Fibroblast of lung (primary cell): ENCODE data around the gene UCP2. TPM values are rescaled to one million over a fixed set of nuclear protein-coding genes. Genes with fewer than 3 reads are reported as not detected.

ENCODE experiments used
- DNase-seq, 2 donors: peaks; one replicate each; pipeline versions ENCODE4 v3.0.0 to v3.0.0-alpha.2; 2010; ENCODE audit warnings: low read depth in 2 of 2
- H2AFZ ChIP-seq: 2 replicates; pipeline ENCODE4 v1.5.1; 2012; ENCODE audit warnings: low read length, control low read depth, inconsistent platforms
- H3K27ac ChIP-seq: 2 replicates; pipeline ENCODE4 v1.5.1; 2011; ENCODE audit warnings: low read length, control low read depth; ENCODE audit not compliant: insufficient read depth
- H3K27me3 ChIP-seq: 2 replicates; pipeline ENCODE4 v1.5.1; 2011; ENCODE audit warnings: mild to moderate bottlenecking, low read length; ENCODE audit not compliant: control insufficient read depth, insufficient read depth
- H3K36me3 ChIP-seq: 2 replicates; pipeline ENCODE4 v1.5.1; 2011; ENCODE audit warnings: low read length; ENCODE audit not compliant: control insufficient read depth, insufficient read depth
- H3K4me1 ChIP-seq: 2 replicates; pipeline ENCODE4 v1.5.1; 2011; ENCODE audit warnings: low read length; ENCODE audit not compliant: control insufficient read depth, insufficient read depth; ENCODE audit errors: extremely low read depth
- H3K4me2 ChIP-seq: 2 replicates; pipeline ENCODE4 v1.5.1; 2011; ENCODE audit warnings: low read length, control low read depth; ENCODE audit not compliant: insufficient read depth; ENCODE audit errors: extremely low read depth
- H3K4me3 ChIP-seq, 4 experiments: fragments of 200-600 bp in 1 of 4; sonication (generic) in 1 of 4; replicated peaks in 1 of 4; 2 replicates each; pipeline ENCODE4 v1.5.1; 2011 to 2016; ENCODE audit warnings: low read length in 4 of 4, low read depth in 3 of 4, mild to moderate bottlenecking in 3 of 4, control low read depth in 2 of 4, inconsistent platforms in 1 of 4, mixed read lengths in 1 of 4; ENCODE audit not compliant: insufficient read depth in 1 of 4; ENCODE audit errors: control extremely low read depth in 1 of 4
- H3K79me2 ChIP-seq: 2 replicates; pipeline ENCODE4 v1.5.1; 2012; ENCODE audit warnings: mild to moderate bottlenecking, low read length, inconsistent platforms; ENCODE audit not compliant: control insufficient read depth, insufficient read depth
- H3K9ac ChIP-seq: 2 replicates; pipeline ENCODE4 v1.5.1; 2011; ENCODE audit warnings: mild to moderate bottlenecking, low read length, control low read depth; ENCODE audit not compliant: insufficient read depth
- H3K9me3 ChIP-seq: 2 replicates; pipeline ENCODE4 v1.5.1; 2012; ENCODE audit warnings: low read depth, low read length; ENCODE audit not compliant: control insufficient read depth, insufficient read depth
- H4K20me1 ChIP-seq: 2 replicates; pipeline ENCODE4 v1.5.1; 2011; ENCODE audit warnings: low read length; ENCODE audit not compliant: control insufficient read depth, insufficient read depth; ENCODE audit errors: extremely low read depth
- CTCF ChIP-seq, 2 donors: IDR thresholded peaks in 1 of 2; conservative IDR thresholded peaks in 1 of 2; 1 replicate in 1 of 2; 2 replicates in 1 of 2; pipeline ENCODE4 v1.5.1; 2011 to 2012; ENCODE audit warnings: low read length in 2 of 2, control low read depth in 1 of 2, inconsistent platforms in 1 of 2, low read depth in 1 of 2, mild to moderate bottlenecking in 1 of 2
- EZH2 ChIP-seq: IDR thresholded peaks from 2 replicates; pipeline ENCODE4 v1.5.1; 2012; ENCODE audit warnings: low read length, control low read depth, mild to moderate bottlenecking; ENCODE audit errors: missing control alignments
- polyA plus RNA-seq, 2 donors: library from polyadenylated mRNA; depleted of rRNA in 1 of 2; stranded (reverse) in 1 of 2; unstranded in 1 of 2; fragments of >200 nt; gene quantifications; 2 replicates each; pipeline ENCODE4 v1.2.1, GENCODE V29; 2011 to 2012; ENCODE audit warnings: missing spikeins in 1 of 2
- total RNA-seq: library from RNA; depleted of rRNA; stranded (reverse); fragments of >200 nt; gene quantifications from 2 replicates; pipeline ENCODE4 v1.2.1, GENCODE V29; 2014

Gene UCP2
- total and polyA plus RNA-seq, 2 donors (not counting 1 experiment from before 2014, with no cell fraction given) = 4.8 to 11.5 TPM

- Histone ChIP-seq H3K27ac (no peak overlapping the region), H3K27me3 (no peaks in the 10 kb centered on the region), H4K20me1 (no peaks in the 10 kb centered on the region), H3K4me1 (no peaks in the 10 kb centered on the region), H3K36me3 (no peaks in the 10 kb centered on the region), H3K9ac (no peak overlapping the region), H3K9me3 (no peaks in the 10 kb centered on the region), H3K79me2 (no peaks in the 10 kb centered on the region), H3K4me3 (no peak overlapping the region), H3K4me2 (no peak overlapping the region), H2AFZ (no peak overlapping the region)
- TF ChIP-seq EZH2 (no peak), CTCF (conservative IDR thresholded peaks at IDR 0.05 in 1 of 2, IDR thresholded peaks at IDR 0.05 in 1 of 2; ENCODE audit: low read depth in 1 of 2, low read length in 2 of 2) (no peak)
- DNase-seq = no peak
These were observed 21.5 kb upstream of the UCP2 start for GRCh38 chr11:74004046-74004695.

- H3K4me3 ChIP-seq = no peak overlapping the region
- no peaks in the 10 kb centered on the region for H3K27me3 ChIP-seq
- H3K9me3 ChIP-seq = no peaks in the 10 kb centered on the region
- no peak overlapping the region for H3K27ac ChIP-seq
- no peaks in the 10 kb centered on the region for H3K4me1 ChIP-seq
- DNase-seq = no peak
- H4K20me1 ChIP-seq = no peaks in the 10 kb centered on the region
- H2AFZ ChIP-seq = no peak overlapping the region
- no peaks in the 10 kb centered on the region for H3K79me2 ChIP-seq
- TF ChIP-seq EZH2 = no peak
- TF ChIP-seq CTCF (conservative IDR thresholded peaks at IDR 0.05 in 1 of 2, IDR thresholded peaks at IDR 0.05 in 1 of 2; ENCODE audit: low read depth in 1 of 2, low read length in 2 of 2) = no peak
- H3K9ac ChIP-seq = no peak overlapping the region
- no peaks in the 10 kb centered on the region for H3K36me3 ChIP-seq
- H3K4me2 ChIP-seq = no peak overlapping the region
These were observed 20.2 kb upstream of the UCP2 start for GRCh38 chr11:74002832-74003231.

- Histone ChIP-seq H4K20me1 (no peaks in the 10 kb centered on the region), H2AFZ (no peak overlapping the region), H3K4me1 (no peaks in the 10 kb centered on the region), H3K79me2 (no peaks in the 10 kb centered on the region), H3K36me3 (no peaks in the 10 kb centered on the region), H3K27me3 (no peaks in the 10 kb centered on the region), H3K4me3 (no peak overlapping the region), H3K4me2 (no peak overlapping the region), H3K9me3 (no peaks in the 10 kb centered on the region), H3K27ac (no peak overlapping the region), H3K9ac (no peak overlapping the region)
- TF ChIP-seq EZH2 = no peak
- no peak for TF ChIP-seq CTCF (conservative IDR thresholded peaks at IDR 0.05 in 1 of 2, IDR thresholded peaks at IDR 0.05 in 1 of 2; ENCODE audit: low read depth in 1 of 2, low read length in 2 of 2)
- DNase-seq = no peak
These were observed 19.2 kb upstream of the UCP2 start for GRCh38 chr11:74001822-74002286.
